Occipital lobe (tissue), 2 donors: Measurements from ENCODE around the gene CFAP20DC. TPM values are rescaled to one million over a fixed set of nuclear protein-coding genes. Genes with fewer than 3 reads are reported as not detected.
"Not testable (repeated sequence)": the region's sequence is repeated elsewhere in the genome, so short reads cannot be mapped to it uniquely, and the experiment has no call there.

Experiments
- DNase-seq: peaks from one replicate; lab custom pipeline; 2025; lab: John Stamatoyannopoulos, UW
- total RNA-seq: library from RNA; depleted of rRNA; stranded (reverse); fragments of >200 nt; gene quantifications from one replicate; pipeline ENCODE4 v1.2.3, GENCODE V29; 2014

Gene CFAP20DC
- total RNA-seq, 1 donor from 2014 or later = 4.4 TPM

DNA sequence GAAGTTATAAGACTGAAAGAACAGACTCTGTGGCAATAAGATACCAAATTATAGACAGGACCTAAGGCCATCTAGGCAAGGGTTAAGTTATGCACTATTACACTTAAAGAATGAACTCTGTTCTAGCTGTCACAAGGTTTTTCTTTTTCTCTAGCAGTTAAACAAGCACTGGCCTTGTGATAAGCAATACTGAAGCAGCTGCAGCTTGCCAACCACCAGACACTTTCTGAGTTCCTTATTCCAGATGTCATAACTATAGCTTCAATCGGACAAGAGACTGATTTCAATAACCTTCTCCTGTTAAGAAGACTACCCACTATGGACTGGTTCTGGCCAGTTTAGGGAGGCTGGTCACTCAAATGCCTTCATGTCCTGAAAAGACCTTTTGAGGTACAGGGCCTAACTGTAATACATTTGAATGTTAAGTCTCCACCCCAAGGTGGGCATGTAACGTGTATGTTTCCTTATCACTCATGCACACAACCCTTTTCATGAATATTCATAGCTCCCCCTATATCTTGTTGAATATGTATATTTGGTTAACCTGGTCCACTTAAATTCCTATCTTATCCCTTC is 85.8 kb downstream of the CFAP20DC start:
- DNase-seq = no peak

DNA sequence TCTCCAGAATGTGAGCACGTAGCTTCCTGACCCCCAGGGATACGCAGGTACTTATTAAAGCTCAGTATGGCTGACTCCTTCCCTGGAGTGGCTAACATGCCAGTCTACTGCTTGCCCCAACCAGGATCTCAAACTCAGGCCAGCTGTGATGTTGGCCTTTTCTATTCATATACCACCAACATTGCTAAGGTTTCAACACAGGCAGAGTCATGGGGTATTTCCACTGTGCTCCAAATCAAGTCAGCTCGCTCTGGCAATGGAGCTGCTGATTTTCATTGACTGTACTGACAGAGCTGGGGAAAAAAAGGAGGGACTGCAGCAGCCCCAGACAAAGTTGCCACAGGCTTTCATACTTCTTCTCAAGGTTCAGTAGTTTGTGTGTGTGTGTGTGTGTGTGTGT is 87.0 kb downstream of the CFAP20DC start:
- DNase-seq = no peak

DNA sequence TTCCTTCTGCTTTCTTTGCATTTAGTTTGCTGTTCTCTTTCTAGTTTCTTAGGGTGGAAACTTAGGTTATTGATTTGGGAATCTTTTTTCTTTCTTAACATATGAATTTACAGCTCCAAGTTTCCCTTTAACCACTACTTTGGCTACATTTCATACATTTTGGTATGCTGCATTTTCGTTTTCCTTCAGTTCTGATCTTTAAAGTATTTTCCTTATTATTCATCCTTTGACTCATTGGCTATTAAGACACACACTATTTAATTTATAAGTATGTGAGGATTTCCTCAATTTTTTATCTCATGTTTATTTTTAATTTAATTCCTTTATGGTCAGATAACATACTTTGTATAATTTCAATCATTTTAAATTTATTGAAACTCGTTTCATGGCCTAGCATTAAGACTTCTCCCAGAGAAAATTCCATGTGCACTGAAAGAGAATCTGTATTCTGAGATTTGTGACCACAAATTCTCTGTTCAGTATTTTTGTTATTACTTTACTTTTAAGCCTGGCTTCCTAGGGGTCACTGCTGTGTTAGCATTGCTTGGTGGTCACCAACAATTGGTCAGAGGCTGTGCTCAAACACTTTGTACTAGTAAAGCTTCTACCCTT is 87.7 kb downstream of the CFAP20DC start:
- no peak for DNase-seq

DNA sequence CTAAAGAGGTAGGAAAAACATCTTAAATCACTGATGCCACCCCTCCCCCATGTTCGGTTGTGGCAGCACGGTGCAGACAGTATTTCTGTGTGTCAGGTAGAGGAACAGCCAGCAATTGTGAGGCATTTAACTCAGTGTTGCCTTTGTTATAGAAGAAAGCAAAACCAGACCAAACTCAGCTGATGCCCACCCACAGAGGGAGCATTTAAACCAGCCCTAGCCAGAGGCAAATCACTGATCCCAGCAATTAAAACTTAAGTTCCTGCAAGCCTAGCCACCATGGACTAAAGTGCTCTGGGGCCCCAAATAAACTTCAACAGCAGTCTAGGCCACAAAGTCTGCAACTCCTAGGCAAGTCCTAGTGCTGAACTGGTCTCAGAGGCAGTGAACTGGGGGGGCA is 94.5 kb downstream of the CFAP20DC start:
- no peak for DNase-seq

DNA sequence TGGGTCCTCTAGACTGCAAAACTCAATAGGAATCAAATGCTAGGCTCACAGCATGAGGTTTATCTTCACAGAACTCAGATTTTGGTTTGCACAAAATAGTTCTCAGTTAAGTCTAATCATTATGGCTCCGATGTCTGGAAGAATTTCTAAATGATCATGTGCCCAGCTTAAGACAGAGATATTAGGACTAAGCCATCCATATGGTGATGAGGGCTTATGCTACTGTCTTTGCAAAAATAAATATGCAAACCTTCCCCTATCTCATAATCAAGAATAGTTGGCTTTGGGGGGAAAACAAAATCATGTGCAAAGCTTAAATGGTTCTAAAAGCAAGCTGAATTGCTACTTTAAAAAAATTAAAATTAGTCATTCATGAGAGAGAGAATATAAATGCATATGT is 96.5 kb downstream of the CFAP20DC start:
- DNase-seq = no peak

- DNase-seq = no peak
Observed at GRCh38 chr3:58952128-58952917, 97.5 kb downstream of the CFAP20DC start.

GRCh38 chr3:58948018-58948417 is 101.8 kb downstream of the CFAP20DC start:
- no peak for DNase-seq

GRCh38 chr3:58946875-58947274 is 103.0 kb downstream of the CFAP20DC start:
- DNase-seq = no peak

- no peak for DNase-seq
Observed at GRCh38 chr3:58938057-58938456, 111.8 kb downstream of the CFAP20DC start.

DNA sequence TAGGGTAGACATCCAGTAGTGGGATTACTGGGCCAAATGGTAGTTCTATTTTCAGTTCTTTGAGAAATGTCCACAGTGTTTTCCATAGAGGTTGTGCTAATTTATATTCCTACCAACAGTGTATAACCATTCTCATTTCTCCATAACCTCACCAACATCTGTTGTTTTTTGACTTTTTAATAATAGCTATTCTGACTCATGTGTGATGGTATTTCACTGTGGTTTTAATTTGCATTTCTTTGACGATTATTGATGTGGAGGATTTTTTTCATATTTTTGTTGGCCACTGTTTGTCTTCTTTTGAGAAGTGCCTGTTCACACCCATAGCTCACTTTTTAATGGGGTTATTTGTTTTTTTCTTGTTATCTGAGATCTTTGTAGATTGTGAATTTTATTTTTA is 125.2 kb downstream of the CFAP20DC start:
- DNase-seq = no peak

- DNase-seq = no peak
Observed at GRCh38 chr3:58900386-58900785, 149.4 kb downstream of the CFAP20DC start.

DNA sequence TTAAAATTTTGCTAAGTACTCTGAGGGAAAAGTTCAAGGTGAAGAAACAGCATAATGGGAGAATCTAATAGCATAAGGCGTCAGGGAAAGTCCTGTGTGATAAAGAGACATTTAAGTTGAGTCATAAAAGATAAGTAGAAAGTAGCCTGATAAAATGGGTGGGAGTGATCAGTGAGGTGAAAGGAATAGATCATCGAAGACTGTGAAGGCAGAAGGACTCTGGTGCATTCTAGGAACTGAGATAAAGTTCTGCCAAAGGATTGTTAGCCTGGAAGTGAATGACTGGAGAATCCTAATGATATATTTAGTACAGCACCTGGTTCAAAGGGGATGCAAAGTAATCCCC is 149.9 kb downstream of the CFAP20DC start:
- no peak for DNase-seq

GRCh38 chr3:58899159-58899952 is 150.5 kb downstream of the CFAP20DC start:
- DNase-seq = no peak

- DNase-seq = no peak
Observed at GRCh38 chr3:58898513-58898912, 151.3 kb downstream of the CFAP20DC start.

- DNase-seq = no peak
Observed at GRCh38 chr3:58897646-58898045, 152.2 kb downstream of the CFAP20DC start.

- DNase-seq = not testable (repeated sequence)
Observed at GRCh38 chr3:58895678-58896077, 154.1 kb downstream of the CFAP20DC start.

- DNase-seq = not testable (repeated sequence)
Observed at GRCh38 chr3:58892526-58892925, 157.3 kb downstream of the CFAP20DC start.

DNA sequence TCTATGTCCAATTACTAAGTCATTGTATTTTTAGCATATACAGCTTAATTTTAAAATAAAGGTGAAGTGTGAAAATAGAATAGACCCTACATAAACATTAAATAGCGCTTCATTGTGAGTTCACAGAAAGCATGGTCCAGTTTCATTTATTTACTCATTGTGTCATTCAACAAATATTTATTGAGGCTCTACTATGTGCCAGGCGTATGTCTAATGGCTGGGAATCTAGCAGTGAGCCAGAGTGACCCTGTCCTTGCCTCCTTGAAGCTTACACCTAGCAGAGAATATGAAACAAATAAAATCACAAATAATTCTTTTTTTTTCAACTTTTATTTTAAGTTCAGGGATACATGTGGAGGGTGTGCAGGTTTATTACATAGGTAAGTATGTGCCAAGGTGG is 161.7 kb downstream of the CFAP20DC start:
- no peak for DNase-seq

GRCh38 chr3:58884453-58884852 is 165.4 kb downstream of the CFAP20DC start:
- DNase-seq = no peak

GRCh38 chr3:58880182-58880581 is 169.6 kb downstream of the CFAP20DC start:
- no peak for DNase-seq

GRCh38 chr3:58874795-58875194 is 175.0 kb downstream of the CFAP20DC start:
- DNase-seq = no peak

DNA sequence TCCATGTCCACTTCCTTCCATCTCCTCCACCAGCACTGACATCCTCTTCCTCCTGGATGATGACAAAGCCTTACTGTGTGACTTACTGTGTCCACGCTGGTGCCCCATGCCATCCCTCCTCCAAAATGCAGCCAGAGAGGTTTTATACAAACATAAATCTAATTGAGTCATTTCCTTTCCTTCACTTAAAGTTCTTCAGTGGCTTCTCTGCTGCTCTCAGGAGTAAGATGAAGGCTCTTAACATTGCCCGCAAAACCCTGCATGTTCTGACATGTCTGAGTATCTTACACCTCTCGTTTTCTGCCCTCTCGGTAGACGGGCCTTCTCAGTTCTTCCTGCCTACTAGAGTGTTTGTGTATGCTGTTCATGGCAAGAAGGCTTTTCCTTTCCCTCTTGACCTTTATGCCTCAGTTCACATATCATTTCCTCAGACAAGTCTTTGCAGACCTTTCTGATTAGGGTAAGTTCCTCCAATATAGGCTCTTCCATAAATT is 175.5 kb downstream of the CFAP20DC start:
- DNase-seq = no peak
